ENCODE measurements around the gene ZYX. TPM values are rescaled to one million over a fixed set of nuclear protein-coding genes. Genes with fewer than 3 reads are reported as not detected.
"Not testable (repeated sequence)": the region's sequence is repeated elsewhere in the genome, so short reads cannot be mapped to it uniquely, and the experiment has no call there.

The ZYX gene
- total RNA-seq, 1 experiment from 2014 or later: 35.9 TPM

DNA sequence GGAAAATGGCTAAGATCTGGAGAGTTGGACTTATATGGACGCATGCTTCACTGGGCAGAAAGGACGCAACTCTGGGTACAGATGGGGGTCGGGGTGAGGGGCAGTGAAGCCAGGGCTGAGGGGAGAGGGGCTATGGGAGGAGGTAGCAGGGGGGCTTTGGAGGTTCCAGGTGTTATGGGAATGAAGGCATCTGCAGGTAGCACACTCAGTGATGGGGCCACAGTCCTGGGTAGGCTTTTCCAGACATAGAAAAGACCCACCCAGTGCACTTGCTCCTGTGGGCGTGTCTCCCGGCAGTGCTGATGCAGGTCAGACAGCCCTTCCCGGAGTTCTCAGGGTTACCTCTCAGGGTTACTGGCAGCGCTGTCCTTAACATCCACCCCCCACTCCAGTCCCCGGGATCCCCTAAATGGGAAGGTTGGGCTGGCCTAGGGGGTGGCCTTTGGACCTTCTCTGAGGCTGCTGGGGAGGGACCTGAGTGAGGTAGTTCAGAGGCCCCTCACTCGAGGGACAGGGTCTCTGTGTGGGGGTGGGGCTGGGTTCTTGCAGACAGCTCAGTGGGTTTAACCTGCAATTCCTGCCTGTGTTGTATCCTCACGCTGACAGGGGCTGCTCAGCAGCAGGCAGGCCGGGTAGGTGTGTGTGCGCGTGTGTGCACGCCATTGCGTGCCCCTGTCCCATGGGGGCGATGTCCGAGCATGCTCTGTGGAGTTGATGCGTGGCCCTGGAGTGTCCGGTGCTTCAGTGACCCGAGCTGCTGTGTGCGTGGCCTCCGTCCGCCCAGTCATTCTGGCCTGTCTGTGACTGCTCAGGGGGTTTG lies 6.2 kb downstream of the ZYX start:
- no peaks in the 10 kb centered on the region for H3K9me3 ChIP-seq (replicated peaks)
- no peak for DNase-seq
- no peak overlapping the region for H3K27ac ChIP-seq
- no peak overlapping the region for H3K4me3 ChIP-seq
- peaks cover 35% of the 10 kb centered on the region for H3K36me3 ChIP-seq
- peaks cover 26% of the 10 kb centered on the region for H3K4me1 ChIP-seq
- no peaks in the 10 kb centered on the region for H3K27me3 ChIP-seq

DNA sequence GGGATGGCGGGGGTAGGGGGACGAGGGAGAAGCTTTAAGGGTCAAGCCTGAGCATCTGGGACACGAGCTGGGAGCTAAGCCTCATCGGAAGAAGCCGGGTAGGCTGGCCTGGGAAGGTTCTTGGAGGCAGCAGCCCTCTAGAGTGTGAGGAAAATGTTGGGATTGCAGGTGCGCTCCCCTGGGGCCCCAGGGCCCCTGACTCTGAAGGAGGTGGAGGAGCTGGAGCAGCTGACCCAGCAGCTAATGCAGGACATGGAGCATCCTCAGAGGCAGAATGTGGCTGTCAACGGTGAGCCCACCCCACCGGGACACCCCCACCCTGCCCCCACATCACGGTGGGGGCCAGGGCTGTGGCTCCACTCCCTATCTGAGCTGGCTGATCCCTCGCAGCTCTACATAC lies 6.9 kb downstream of the ZYX start:
- H3K9me3 ChIP-seq (replicated peaks): no peaks in the 10 kb centered on the region
- H3K27ac ChIP-seq: no peak overlapping the region
- no peak for DNase-seq
- H3K4me3 ChIP-seq: no peak overlapping the region
- peaks cover 19% of the 10 kb centered on the region for H3K4me1 ChIP-seq
- H3K36me3 ChIP-seq: peaks cover 35% of the 10 kb centered on the region
- H3K27me3 ChIP-seq: no peaks in the 10 kb centered on the region

DNA sequence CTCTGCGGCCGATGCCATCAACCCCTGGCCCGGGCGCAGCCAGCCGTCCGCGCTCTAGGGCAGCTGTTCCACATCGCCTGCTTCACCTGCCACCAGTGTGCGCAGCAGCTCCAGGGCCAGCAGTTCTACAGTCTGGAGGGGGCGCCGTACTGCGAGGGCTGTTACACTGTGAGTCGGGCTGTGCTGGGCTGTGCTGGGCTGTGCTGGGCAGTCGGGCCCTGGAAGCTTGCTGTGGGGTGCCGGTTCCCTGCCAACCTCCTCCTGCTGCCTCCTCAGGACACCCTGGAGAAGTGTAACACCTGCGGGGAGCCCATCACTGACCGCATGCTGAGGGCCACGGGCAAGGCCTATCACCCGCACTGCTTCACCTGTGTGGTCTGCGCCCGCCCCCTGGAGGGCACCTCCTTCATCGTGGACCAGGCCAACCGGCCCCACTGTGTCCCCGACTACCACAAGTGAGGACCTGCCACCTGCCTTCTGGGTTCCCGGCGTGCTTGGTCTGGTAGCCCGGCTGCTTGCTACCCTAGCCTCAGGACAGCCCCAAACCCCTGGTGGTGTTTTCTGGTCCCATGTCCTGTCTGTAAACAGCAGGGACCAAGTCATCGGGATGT lies 7.5 kb downstream of the ZYX start:
- no peak overlapping the region for H3K27ac ChIP-seq
- no peak overlapping the region for H3K4me3 ChIP-seq
- H3K27me3 ChIP-seq: no peaks in the 10 kb centered on the region
- H3K36me3 ChIP-seq: peaks cover 35% of the 10 kb centered on the region
- no peak for DNase-seq
- peaks cover 17% of the 10 kb centered on the region for H3K4me1 ChIP-seq
- H3K9me3 ChIP-seq (replicated peaks): no peaks in the 10 kb centered on the region

DNA sequence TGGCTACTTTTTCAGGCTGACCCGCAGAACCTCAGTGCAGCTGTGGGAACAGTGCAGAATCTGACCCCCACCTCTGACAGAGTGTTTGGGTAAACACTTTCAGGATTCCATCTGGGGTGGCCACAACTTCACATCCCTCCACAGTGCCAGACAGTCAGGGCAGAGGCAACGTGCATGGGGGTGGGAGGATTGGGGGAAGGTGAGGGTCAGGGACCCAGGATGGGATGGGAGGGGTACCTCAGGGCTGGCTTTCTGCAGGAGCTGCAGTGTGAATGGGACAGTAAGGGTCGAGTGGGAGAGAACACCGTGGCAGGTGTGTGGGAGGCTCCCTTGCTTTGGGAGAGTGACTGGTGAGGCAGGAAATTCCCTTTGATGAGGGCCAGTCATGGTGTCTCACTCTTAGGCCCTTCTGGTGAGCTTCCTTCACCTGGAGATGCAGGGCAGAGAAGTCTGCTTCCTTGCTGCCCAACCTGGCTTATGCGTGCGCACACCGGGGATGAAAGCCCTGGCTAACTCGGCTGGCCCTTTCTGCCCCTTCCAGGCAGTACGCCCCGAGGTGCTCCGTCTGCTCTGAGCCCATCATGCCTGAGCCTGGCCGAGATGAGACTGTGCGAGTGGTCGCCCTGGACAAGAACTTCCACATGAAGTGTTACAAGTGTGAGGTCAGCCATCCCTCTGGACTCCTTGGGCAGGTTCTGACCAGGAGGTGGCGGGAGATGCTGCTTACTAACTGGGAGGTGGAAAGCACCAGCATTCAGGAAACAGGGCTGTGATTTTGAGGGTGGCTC lies 8.4 kb downstream of the ZYX start:
- no peaks in the 10 kb centered on the region for H3K9me3 ChIP-seq (replicated peaks)
- H3K27ac ChIP-seq: no peak overlapping the region
- peaks cover 8% of the 10 kb centered on the region for H3K4me1 ChIP-seq
- H3K27me3 ChIP-seq: no peaks in the 10 kb centered on the region
- H3K4me3 ChIP-seq: no peak overlapping the region
- no peak for DNase-seq
- H3K36me3 ChIP-seq: peaks cover 31% of the 10 kb centered on the region

DNA sequence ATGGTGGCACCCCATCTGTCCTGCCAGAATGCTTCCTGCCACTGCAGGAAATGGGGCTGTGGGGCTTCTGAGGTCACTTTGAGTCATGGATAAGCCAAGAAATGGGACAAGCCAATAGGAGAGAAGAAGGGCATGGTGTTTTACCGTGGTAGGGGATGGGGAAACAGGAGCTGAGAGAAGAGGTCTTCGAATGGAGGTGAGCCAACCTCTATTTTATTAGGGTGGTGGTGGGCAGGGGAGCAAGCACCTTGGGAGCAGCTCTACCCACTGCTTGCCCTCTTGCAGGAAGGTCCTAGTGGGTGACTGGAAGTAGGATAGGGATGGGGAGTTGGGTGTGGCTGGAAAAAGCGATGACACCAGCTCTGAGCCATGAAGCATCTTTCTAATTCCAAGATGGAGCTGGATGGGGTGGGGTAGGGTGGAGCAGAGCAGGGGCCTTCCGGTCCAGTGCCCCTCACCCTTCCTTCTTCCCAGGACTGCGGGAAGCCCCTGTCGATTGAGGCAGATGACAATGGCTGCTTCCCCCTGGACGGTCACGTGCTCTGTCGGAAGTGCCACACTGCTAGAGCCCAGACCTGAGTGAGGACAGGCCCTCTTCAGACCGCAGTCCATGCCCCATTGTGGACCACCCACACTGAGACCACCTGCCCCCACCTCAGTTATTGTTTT lies 9.1 kb downstream of the ZYX start:
- Histone ChIP-seq H3K4me1 (peaks cover under 1% of the 10 kb centered on the region; the same call in 1 of the 2 replicates), H3K27me3 (no peaks in the 10 kb centered on the region), H3K36me3 (peaks cover 31% of the 10 kb centered on the region), H3K9me3 (replicated peaks) (no peaks in the 10 kb centered on the region), H3K4me3 (no peak overlapping the region), H3K27ac (no peak overlapping the region)
- DNase-seq: no peak

DNA sequence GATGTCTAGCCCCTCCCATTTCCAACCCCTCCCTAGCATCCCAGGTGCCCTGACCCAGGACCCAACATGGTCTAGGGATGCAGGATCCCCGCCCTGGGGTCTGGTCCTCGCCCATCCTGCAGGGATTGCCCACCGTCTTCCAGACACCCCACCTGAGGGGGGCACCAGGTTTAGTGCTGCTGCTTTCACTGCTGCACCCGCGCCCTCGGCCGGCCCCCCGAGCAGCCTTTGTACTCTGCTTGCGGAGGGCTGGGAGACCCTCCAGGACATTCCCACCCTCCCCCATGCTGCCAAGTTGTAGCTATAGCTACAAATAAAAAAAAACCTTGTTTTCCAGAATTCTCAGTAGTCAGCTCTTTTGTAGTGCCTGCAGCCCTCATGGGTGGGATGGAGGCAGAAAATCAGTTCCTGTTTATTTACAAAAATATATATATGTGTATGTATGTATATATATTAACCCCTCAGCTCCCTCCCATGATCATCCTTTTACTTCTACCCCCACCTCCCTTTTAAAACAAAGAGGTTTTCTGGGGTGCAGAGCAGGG lies 9.7 kb downstream of the ZYX start:
- H3K27ac ChIP-seq: no peak overlapping the region
- no peak for DNase-seq
- no peak overlapping the region for H3K4me3 ChIP-seq
- H3K4me1 ChIP-seq: no peaks in the 10 kb centered on the region
- no peaks in the 10 kb centered on the region for H3K9me3 ChIP-seq (replicated peaks)
- peaks cover 31% of the 10 kb centered on the region for H3K36me3 ChIP-seq
- H3K27me3 ChIP-seq: no peaks in the 10 kb centered on the region

DNA sequence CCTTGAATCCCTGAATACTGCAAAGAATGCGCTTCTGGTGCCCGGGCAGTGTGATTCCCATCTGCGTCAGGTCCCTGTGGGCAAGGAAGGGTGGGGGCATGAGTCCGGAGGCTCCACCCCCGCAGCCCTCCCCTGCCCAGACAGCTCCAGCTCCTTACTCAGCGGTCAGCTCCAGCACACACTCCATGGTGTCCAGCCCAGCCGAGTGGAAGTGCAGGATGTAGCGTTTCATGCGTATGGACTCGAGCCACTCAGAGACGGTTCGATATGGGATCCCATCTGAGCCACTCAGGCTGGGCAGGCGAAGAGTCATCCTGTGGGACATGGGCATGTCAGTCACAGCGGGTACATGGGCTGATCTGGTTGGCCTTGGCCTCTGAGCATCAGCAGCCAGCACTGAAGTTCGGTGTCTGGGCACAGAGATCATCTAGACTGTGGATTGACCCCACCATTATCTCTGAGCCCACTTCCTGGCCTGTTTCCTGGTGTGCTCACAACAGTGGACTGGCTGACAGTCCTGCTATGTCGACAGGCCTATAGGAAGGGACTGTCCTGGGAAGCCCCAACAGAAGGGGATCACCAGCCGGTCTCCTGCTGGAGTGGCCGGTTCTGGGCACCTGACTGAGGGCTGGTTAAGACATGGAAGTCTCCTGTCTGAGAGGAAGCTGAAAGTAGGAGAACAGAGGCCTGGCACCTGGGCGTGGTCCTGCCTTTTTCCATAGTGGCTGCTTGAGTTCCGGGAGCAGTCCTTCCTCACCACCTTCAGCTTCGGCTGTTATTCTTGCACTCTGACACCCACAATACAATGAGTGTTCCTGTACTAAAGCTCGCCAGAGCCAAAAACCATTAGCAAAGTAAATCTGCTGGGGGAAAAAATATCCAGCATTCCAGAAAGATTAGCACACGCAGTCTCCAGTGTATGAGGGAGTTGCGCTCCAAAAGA lies 10.6 kb downstream of the ZYX start:
- Histone ChIP-seq H3K27ac (no peak overlapping the region), H3K36me3 (peaks cover 31% of the 10 kb centered on the region), H3K27me3 (no peaks in the 10 kb centered on the region), H3K4me3 (no peak overlapping the region), H3K4me1 (no peaks in the 10 kb centered on the region), H3K9me3 (replicated peaks) (no peaks in the 10 kb centered on the region)
- no peak for DNase-seq

DNA sequence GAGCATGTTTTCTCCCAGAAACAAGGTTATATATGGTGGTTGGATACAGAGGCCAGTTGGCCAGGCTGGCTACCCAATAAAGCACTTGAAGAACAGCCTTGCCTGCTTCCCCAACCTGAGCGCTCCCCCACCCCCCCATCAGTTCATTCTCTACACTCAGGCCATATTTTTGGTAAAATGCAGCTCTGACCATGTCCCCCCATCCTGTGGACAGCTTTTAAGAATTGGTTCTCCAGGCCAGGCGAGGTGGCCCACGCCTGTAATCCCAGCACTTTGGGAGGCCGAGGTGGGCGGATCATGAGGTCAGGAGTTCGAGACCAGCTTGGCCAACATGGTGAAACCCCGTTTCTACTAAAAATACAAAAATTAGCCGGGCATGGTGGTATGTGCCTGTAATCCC lies 11.3 kb downstream of the ZYX start:
- H3K27me3 ChIP-seq, H3K27ac ChIP-seq: not testable (repeated sequence)
- peaks cover 31% of the 10 kb centered on the region for H3K36me3 ChIP-seq

DNA sequence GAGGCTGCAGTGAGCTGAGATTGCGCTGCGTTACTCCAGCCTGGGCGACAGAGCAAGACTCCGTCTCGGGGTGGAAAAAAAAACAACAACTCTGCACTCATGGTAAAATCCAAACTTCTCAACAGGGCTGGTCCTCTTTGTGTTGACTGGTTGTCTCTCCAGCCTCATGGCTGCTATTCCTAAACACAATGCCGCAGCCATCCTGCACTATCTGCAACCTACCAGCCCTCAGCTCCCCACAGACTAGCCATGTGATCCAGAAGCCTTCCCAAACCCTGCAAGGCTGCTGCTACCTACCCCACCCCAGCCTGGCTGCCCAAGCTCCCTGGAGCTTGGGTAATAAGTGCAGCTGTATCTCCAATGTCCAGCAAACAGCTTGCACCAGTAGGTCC lies 11.7 kb downstream of the ZYX start:
- no peak for DNase-seq
- Histone ChIP-seq H3K27me3 (no peaks in the 10 kb centered on the region), H3K27ac (no peak overlapping the region), H3K9me3 (replicated peaks) (no peaks in the 10 kb centered on the region), H3K4me1 (no peaks in the 10 kb centered on the region), H3K4me3 (no peak overlapping the region), H3K36me3 (peaks cover 31% of the 10 kb centered on the region)

More for the DNA sequence above, 11.3 kb downstream of the ZYX start:
- not testable (repeated sequence) for DNase-seq; H3K4me3 ChIP-seq; H3K9me3 ChIP-seq (replicated peaks); H3K4me1 ChIP-seq

DNA sequence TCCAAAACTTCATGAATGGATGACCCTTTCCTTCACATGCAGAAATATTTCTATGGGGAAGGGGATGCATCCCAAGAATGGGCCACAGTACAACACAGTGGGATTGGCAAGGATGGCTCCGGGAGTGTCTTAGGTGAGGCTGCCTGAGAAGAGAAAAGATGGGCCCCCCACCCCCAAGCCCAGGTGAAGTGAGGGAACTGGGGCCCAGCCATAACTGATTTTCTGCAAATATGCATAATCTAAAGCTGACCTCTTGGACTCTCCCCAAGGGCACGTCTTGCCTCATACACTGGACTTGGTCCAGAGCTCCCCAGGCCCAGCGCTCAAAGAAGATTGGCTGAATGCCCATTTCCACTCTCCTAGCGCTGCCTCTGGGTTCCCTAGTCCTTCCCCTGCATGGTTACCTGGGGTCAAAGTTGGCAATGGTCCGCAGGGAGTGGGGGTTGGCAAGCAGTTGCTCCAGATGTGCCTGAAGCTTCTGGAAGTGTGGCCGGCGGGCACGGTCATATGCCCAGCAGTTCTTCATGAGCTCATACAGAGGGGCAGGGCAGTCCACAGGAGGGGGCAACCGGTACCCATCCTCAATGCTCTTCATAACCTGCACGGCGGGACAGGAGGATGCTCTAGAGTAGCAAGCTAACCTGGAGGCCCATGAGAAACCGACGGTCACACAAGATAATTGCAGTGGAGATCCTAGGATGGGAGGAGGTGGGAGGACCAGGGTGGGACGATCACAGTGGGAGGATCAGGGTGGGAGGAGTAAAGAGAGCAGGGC lies 12.3 kb downstream of the ZYX start:
- H3K36me3 ChIP-seq: peaks cover 30% of the 10 kb centered on the region
- H3K4me1 ChIP-seq: no peaks in the 10 kb centered on the region
- no peak for DNase-seq
- no peaks in the 10 kb centered on the region for H3K9me3 ChIP-seq (replicated peaks)
- no peaks in the 10 kb centered on the region for H3K27me3 ChIP-seq
- no peak overlapping the region for H3K4me3 ChIP-seq
- H3K27ac ChIP-seq: no peak overlapping the region

DNA sequence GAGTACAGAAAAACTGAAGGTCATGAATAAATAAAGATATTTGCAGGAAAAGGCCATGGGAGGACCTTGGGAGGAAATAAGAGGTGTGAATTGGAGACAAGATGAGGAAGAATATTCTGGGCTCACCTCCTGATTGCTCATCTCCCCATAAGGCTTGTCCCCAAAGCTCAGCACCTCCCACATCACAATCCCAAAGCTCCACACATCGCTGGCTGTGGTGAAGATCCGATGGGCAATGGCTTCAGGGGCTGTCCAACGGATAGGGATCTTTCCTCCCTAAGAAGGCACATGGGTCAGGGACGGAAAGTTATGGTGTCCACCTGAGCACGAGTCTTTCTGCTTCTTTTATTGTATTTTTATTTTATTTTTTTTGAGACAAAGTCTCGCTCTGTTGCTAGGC lies 12.9 kb downstream of the ZYX start:
- H3K4me1 ChIP-seq: no peaks in the 10 kb centered on the region

DNA sequence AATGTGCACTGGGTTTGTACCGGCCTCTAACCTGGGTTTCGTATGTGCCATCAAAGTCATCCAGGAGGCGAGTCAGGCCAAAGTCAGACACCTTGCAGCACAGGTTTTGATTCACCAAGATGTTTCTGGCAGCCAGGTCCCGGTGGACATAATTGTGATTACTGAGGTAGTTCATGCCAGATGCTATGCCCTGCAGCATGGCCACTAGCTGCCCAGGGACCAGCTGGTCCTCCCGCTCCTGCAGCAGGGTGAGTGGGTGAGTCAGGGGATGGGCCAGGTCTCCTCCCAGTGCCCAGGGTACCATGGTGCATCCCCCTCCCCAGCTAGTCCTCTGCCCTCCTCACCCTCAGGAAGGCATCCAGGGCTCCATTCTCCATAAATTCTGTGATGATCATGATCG lies 13.6 kb downstream of the ZYX start:
- Histone ChIP-seq H3K9me3 (replicated peaks) (no peaks in the 10 kb centered on the region), H3K4me1 (no peaks in the 10 kb centered on the region), H3K4me3 (no peak overlapping the region), H3K27ac (no peak overlapping the region), H3K27me3 (no peaks in the 10 kb centered on the region), H3K36me3 (peaks cover 19% of the 10 kb centered on the region; the same call in 1 of the 2 replicates)
- no peak for DNase-seq

More for the DNA sequence above, 12.9 kb downstream of the ZYX start:
- no peaks in the 10 kb centered on the region for H3K27me3 ChIP-seq
- H3K36me3 ChIP-seq: peaks cover 24% of the 10 kb centered on the region
- H3K27ac ChIP-seq: no peak overlapping the region
- no peak for DNase-seq
- no peaks in the 10 kb centered on the region for H3K9me3 ChIP-seq (replicated peaks)
- H3K4me3 ChIP-seq: no peak overlapping the region

Data from SJCRH30 (cell line).